ENCODE measurements around the gene RPL14.

Gene RPL14

DNA sequence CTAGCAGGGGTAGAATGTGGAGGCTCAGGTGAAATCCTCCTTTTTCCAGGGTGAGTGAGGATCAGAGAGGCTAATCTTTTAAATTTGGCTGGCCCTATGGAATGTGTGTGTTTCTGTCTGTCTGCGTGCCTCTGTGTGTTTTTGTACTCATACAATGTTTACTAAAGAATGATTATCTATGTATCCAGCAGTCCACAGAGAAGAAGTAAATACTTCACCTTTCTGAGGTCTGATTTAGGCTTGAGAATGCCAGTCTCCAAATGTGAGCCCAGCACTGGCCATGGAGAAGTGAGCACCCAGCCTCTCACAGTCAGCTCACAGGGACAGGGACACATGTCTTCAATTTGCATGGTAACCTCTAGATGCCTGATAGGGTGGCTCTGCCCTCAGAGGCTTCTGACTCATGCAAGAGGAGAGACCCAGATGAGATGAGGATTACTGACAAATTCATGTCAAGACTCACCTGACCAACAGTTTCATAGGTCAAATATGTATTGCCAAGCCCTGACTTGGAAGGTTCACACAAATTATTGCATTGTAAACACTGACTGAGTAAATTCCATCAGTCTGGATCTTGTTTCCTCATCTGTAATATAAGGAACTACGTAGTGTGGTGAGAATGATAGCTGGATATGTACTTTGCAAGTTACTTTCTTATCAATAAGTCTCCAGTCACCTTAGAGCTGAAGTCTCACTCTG, 39.1 kb upstream of the RPL14 start:
- Histone ChIP-seq H3F3A (ENCODE audit: low read depth) (no peaks in the 10 kb centered on the region), H3K36me3 (ENCODE audit: insufficient read depth, low read length) (no peaks in the 10 kb centered on the region), H3K27me3 (ENCODE audit: insufficient read depth, low read length, poor library complexity, severe bottlenecking) (peaks cover 7% of the 10 kb centered on the region), H2AFZ (ENCODE audit: low read length) (no peak overlapping the region), H4K20me1 (ENCODE audit: insufficient read depth, low read length, poor library complexity, severe bottlenecking) (no peaks in the 10 kb centered on the region), H3K9me2 (replicated peaks; ENCODE audit: low read depth, low read length) (no peaks in the 10 kb centered on the region), H3K79me2 (ENCODE audit: insufficient read depth, low read length) (no peaks in the 10 kb centered on the region), H3K4me1 (ENCODE audit: insufficient read depth, low read length, poor library complexity, severe bottlenecking) (no peaks in the 10 kb centered on the region), H3K9me3 (ENCODE audit: insufficient read depth, low read depth, low read length) (no peaks in the 10 kb centered on the region), H3K4me2 (ENCODE audit: low read depth, low read length, poor library complexity, severe bottlenecking) (no peak overlapping the region), H3K9ac (ENCODE audit: low read depth, low read length, poor library complexity, severe bottlenecking) (no peak overlapping the region), H3K4me3 (ENCODE audit: low read length, poor library complexity, severe bottlenecking) (no peak overlapping the region)
- TF ChIP-seq EZH2phosphoT487 (IDR thresholded peaks at IDR 0.05; ENCODE audit: borderline replicate concordance) = no peak

DNA sequence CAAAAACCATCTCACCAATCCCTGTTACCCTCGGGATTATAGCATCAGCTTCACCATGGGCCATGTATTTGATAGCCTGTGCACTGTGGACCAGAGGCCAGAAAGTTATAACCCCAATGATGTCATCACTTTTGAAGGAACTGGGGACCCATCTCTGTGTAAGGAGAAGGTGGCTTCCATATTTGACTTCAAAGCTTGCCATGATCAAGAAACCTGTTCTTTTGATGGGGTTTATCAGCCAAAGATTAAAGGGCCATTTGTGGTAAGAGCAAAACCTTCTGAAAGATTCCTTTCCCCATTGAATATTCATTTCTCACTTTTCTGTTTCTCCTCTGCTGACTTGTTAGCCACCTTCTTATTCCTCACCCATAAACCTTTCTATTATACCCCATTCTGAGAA, 34.3 kb upstream of the RPL14 start:
- H2AFZ ChIP-seq (ENCODE audit: low read length) = no peak overlapping the region
- TF ChIP-seq EZH2phosphoT487 (IDR thresholded peaks at IDR 0.05; ENCODE audit: borderline replicate concordance) = no peak
- TF ChIP-seq, protein P1, sequence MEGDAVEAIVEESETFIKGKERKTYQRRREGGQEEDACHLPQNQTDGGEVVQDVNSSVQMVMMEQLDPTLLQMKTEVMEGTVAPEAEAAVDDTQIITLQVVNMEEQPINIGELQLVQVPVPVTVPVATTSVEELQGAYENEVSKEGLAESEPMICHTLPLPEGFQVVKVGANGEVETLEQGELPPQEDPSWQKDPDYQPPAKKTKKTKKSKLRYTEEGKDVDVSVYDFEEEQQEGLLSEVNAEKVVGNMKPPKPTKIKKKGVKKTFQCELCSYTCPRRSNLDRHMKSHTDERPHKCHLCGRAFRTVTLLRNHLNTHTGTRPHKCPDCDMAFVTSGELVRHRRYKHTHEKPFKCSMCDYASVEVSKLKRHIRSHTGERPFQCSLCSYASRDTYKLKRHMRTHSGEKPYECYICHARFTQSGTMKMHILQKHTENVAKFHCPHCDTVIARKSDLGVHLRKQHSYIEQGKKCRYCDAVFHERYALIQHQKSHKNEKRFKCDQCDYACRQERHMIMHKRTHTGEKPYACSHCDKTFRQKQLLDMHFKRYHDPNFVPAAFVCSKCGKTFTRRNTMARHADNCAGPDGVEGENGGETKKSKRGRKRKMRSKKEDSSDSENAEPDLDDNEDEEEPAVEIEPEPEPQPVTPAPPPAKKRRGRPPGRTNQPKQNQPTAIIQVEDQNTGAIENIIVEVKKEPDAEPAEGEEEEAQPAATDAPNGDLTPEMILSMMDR (conservative IDR thresholded peaks at IDR 0.05; ENCODE audit: low read length) = no peak
- H3F3A ChIP-seq (ENCODE audit: low read depth) = no peaks in the 10 kb centered on the region
- H3K9me3 ChIP-seq (ENCODE audit: insufficient read depth, low read depth, low read length) = no peaks in the 10 kb centered on the region
- H3K4me3 ChIP-seq (ENCODE audit: low read length, poor library complexity, severe bottlenecking) = no peak overlapping the region
- no peaks in the 10 kb centered on the region for H3K4me1 ChIP-seq (ENCODE audit: insufficient read depth, low read length, poor library complexity, severe bottlenecking)
- no peak overlapping the region for H3K9ac ChIP-seq (ENCODE audit: low read depth, low read length, poor library complexity, severe bottlenecking)
- H3K4me2 ChIP-seq (ENCODE audit: low read depth, low read length, poor library complexity, severe bottlenecking) = no peak overlapping the region
- H3K27me3 ChIP-seq (ENCODE audit: insufficient read depth, low read length, poor library complexity, severe bottlenecking) = no peaks in the 10 kb centered on the region
- H3K79me2 ChIP-seq (ENCODE audit: insufficient read depth, low read length) = no peaks in the 10 kb centered on the region
- H3K9me2 ChIP-seq (replicated peaks; ENCODE audit: low read depth, low read length) = no peaks in the 10 kb centered on the region
- H4K20me1 ChIP-seq (ENCODE audit: insufficient read depth, low read length, poor library complexity, severe bottlenecking) = no peaks in the 10 kb centered on the region
- no peaks in the 10 kb centered on the region for H3K36me3 ChIP-seq (ENCODE audit: insufficient read depth, low read length)

DNA sequence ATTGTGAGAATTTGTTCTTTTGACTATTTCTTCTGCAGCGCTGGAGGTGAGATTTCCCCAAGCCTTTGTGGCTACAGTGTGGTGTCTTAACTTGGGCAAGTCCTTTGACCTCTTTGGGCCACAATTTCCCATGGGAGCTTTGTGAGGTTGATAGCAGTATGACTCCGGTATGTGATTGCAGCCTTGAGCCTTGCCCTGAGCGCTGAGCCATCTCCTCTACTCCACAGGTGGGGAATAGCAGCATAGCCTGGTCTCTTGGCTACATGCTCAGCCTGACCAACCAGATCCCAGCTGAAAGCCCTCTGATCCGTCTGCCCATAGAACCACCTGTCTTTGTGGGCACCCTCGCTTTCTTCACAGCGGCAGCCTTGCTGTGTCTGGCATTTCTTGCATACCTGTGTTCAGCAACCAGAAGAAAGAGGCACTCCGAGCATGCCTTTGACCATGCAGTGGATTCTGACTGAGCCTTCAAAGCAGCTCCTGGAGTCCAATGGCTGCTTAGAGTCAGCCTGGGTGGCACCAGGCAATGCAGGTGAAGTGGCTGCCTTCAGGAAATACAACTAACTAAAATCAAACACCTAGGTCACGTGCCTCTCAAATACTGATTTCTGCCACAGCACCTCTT, 30.0 kb upstream of the RPL14 start:
- TF ChIP-seq EZH2phosphoT487 (IDR thresholded peaks at IDR 0.05; ENCODE audit: borderline replicate concordance) = no peak
- TF ChIP-seq, protein P1 (conservative IDR thresholded peaks at IDR 0.05; ENCODE audit: low read length) = no peak
- Histone ChIP-seq H3K9me3 (ENCODE audit: insufficient read depth, low read depth, low read length) (no peaks in the 10 kb centered on the region), H3K9ac (ENCODE audit: low read depth, low read length, poor library complexity, severe bottlenecking) (no peak overlapping the region), H2AFZ (ENCODE audit: low read length) (no peak overlapping the region), H3K27me3 (ENCODE audit: insufficient read depth, low read length, poor library complexity, severe bottlenecking) (no peaks in the 10 kb centered on the region), H3K4me2 (ENCODE audit: low read depth, low read length, poor library complexity, severe bottlenecking) (no peak overlapping the region), H3K79me2 (ENCODE audit: insufficient read depth, low read length) (no peaks in the 10 kb centered on the region), H3K4me1 (ENCODE audit: insufficient read depth, low read length, poor library complexity, severe bottlenecking) (no peaks in the 10 kb centered on the region), H3K36me3 (ENCODE audit: insufficient read depth, low read length) (no peaks in the 10 kb centered on the region), H4K20me1 (ENCODE audit: insufficient read depth, low read length, poor library complexity, severe bottlenecking) (no peaks in the 10 kb centered on the region), H3F3A (ENCODE audit: low read depth) (no peaks in the 10 kb centered on the region), H3K9me2 (replicated peaks; ENCODE audit: low read depth, low read length) (no peaks in the 10 kb centered on the region), H3K4me3 (ENCODE audit: low read length, poor library complexity, severe bottlenecking) (no peak overlapping the region)

All from Loucy (cell line).